Keratinocyte (primary cell): Measurements from ENCODE around the gene ZNF678. TPM values are rescaled to one million over a fixed set of nuclear protein-coding genes. Genes with fewer than 3 reads are reported as not detected.
"Not testable (repeated sequence)": the region's sequence is repeated elsewhere in the genome, so short reads cannot be mapped to it uniquely, and the experiment has no call there.

Experiments used
- DNase-seq: peaks from one replicate; pipeline ENCODE4 v3.0.0-alpha.2; 2011; ENCODE audit warnings: low read depth, missing footprints, low spot score
- FAIRE-seq: peaks from 2 replicates; lab custom pipeline; 2011; peaks lifted over from hg19 to GRCh38; lab: Jason Lieb, UNC
- H2AFZ ChIP-seq: 2 replicates; pipeline ENCODE4 v1.6.0; 2012; ENCODE audit warnings: low read length, control low read depth, inconsistent platforms; ENCODE audit not compliant: control insufficient read depth
- H3K27ac ChIP-seq: 2 replicates; pipeline ENCODE4 v1.5.1; 2011; ENCODE audit warnings: low read length; ENCODE audit not compliant: control insufficient read depth, insufficient read depth
- H3K27me3 ChIP-seq: 3 replicates; pipeline ENCODE4 v1.6.0; 2011; ENCODE audit warnings: low read length; ENCODE audit not compliant: control insufficient read depth, insufficient read depth; ENCODE audit errors: extremely low read depth
- H3K36me3 ChIP-seq, 2 experiments: 2 replicates in 1 of 2; 3 replicates in 1 of 2; pipeline ENCODE4 v1.5.1; 2011; ENCODE audit warnings: low read length in 2 of 2, mild to moderate bottlenecking in 1 of 2; ENCODE audit not compliant: control insufficient read depth in 2 of 2, insufficient read depth in 2 of 2; ENCODE audit errors: extremely low read depth in 1 of 2
- H3K4me1 ChIP-seq: 3 replicates; pipeline ENCODE4 v1.5.1; 2011; ENCODE audit warnings: low read length; ENCODE audit not compliant: control insufficient read depth, insufficient read depth; ENCODE audit errors: extremely low read depth
- H3K4me2 ChIP-seq: 3 replicates; pipeline ENCODE4 v1.6.0; 2011; ENCODE audit warnings: low read depth, low read length; ENCODE audit not compliant: control insufficient read depth, insufficient read depth; ENCODE audit errors: extremely low read depth
- H3K4me3 ChIP-seq, 3 experiments: fragments of 200-600 bp in 1 of 3; sonication (generic) in 1 of 3; 2 replicates in 2 of 3; 3 replicates in 1 of 3; pipeline ENCODE4 v1.5.1; 2011 to 2016; ENCODE audit warnings: low read length in 3 of 3, mild to moderate bottlenecking in 3 of 3, control low read depth in 2 of 3, inconsistent platforms in 1 of 3, low read depth in 1 of 3, mixed read lengths in 1 of 3, mixed run types in 1 of 3, moderate library complexity in 1 of 3; ENCODE audit not compliant: control insufficient read depth in 2 of 3, insufficient read depth in 2 of 3; ENCODE audit errors: extremely low read depth in 1 of 3
- H3K79me2 ChIP-seq: 2 replicates; pipeline ENCODE4 v1.6.0; 2012; ENCODE audit warnings: low read length; ENCODE audit not compliant: control insufficient read depth, insufficient read depth
- H3K9ac ChIP-seq: 3 replicates; pipeline ENCODE4 v1.6.0; 2011; ENCODE audit warnings: low read length; ENCODE audit not compliant: control insufficient read depth, insufficient read depth; ENCODE audit errors: extremely low read depth
- H3K9me1 ChIP-seq: 3 replicates; pipeline ENCODE4 v1.6.0; 2011; ENCODE audit warnings: low read length; ENCODE audit not compliant: control insufficient read depth, insufficient read depth; ENCODE audit errors: extremely low read depth
- H3K9me3 ChIP-seq: 2 replicates; pipeline ENCODE4 v1.5.1; 2012; ENCODE audit warnings: low read depth, low read length; ENCODE audit not compliant: control insufficient read depth
- H4K20me1 ChIP-seq: 3 replicates; pipeline ENCODE4 v1.6.0; 2011; ENCODE audit warnings: low read length; ENCODE audit not compliant: control insufficient read depth, insufficient read depth; ENCODE audit errors: extremely low read depth
- CTCF ChIP-seq, 3 experiments: IDR thresholded peaks in 1 of 3; conservative IDR thresholded peaks in 1 of 3; optimal IDR thresholded peaks in 1 of 3; 2 replicates in 2 of 3; 3 replicates in 1 of 3; pipeline versions ENCODE3 to v1.5.1; 2011; ENCODE audit warnings: low read length in 3 of 3, mild to moderate bottlenecking in 3 of 3, moderate library complexity in 2 of 3, control low read depth in 1 of 3, inconsistent platforms in 1 of 3; ENCODE audit not compliant: insufficient read depth in 2 of 3; ENCODE audit errors: extremely low read depth in 1 of 3
- EZH2 ChIP-seq: IDR thresholded peaks from one replicate; pipeline ENCODE4 v1.6.1; 2012; ENCODE audit warnings: inconsistent platforms, mild to moderate bottlenecking, low read length, moderate library complexity
- dilution Hi-C: fragments of 300-500 bp; cut with MboI; formaldehyde crosslinking; loops from one replicate; pipeline ENCODE4 v1.7.0; 2020; ENCODE audit warnings: low sequenced_read_pairs; ENCODE audit not compliant: extremely low pct_ligation_motif_present
- polyA plus RNA-seq, 5 experiments: library from polyadenylated mRNA; depleted of rRNA in 3 of 5; stranded (reverse) in 3 of 5; stranded (forward) in 1 of 5; unstranded in 1 of 5; fragments of >200 nt; gene quantifications; 1 replicate in 1 of 5; 2 replicates in 3 of 5; 3 replicates in 1 of 5; pipeline versions ENCODE4 v1.2.1 to v1.2.3, GENCODE V29; 2011 to 2012; ENCODE audit warnings: missing spikeins in 2 of 5, low read depth in 1 of 5, low replicate concordance in 1 of 5

The ZNF678 gene
- polyA plus RNA-seq, 1 donor (not counting 4 experiments of a cell fraction or from before 2014, with no cell fraction given): 3.0 TPM

GRCh38 chr1:227697321-227697864, 134.0 kb downstream of the ZNF678 start:
- H3K4me1 ChIP-seq: no peaks in the 10 kb centered on the region
- H3K79me2 ChIP-seq: no peaks in the 10 kb centered on the region
- H3K4me2 ChIP-seq: no peak overlapping the region
- H3K27me3 ChIP-seq: no peaks in the 10 kb centered on the region
- FAIRE-seq (no peak), DNase-seq (no peak)
- H3K36me3 ChIP-seq: no peaks in the 10 kb centered on the region
- dilution Hi-C loops: no loop called here
- H3K9me3 ChIP-seq: peaks cover 2% of the 10 kb centered on the region
- H3K4me3 ChIP-seq: no peak overlapping the region
- no peak overlapping the region for H2AFZ ChIP-seq
- TF ChIP-seq CTCF (optimal IDR thresholded peaks at IDR 0.05 in 1 of 3, IDR thresholded peaks at IDR 0.05 in 1 of 3, conservative IDR thresholded peaks at IDR 0.05 in 1 of 3; ENCODE audit: extremely low read depth in 1 of 3, insufficient read depth in 2 of 3, low read length in 3 of 3): no peak
- TF ChIP-seq EZH2: no peak
- no peaks in the 10 kb centered on the region for H3K9me1 ChIP-seq
- H4K20me1 ChIP-seq: no peaks in the 10 kb centered on the region
- no peak overlapping the region for H3K27ac ChIP-seq
- H3K9ac ChIP-seq: no peak overlapping the region

GRCh38 chr1:227701631-227702030, 138.3 kb downstream of the ZNF678 start:
- DNase-seq, H3K9me1 ChIP-seq, H3K4me1 ChIP-seq, H3K4me2 ChIP-seq, H3K79me2 ChIP-seq, H2AFZ ChIP-seq, dilution Hi-C loops, H4K20me1 ChIP-seq, H3K9me3 ChIP-seq, H3K27ac ChIP-seq, H3K36me3 ChIP-seq, H3K27me3 ChIP-seq, FAIRE-seq, H3K9ac ChIP-seq, H3K4me3 ChIP-seq: not testable (repeated sequence)

GRCh38 chr1:227707846-227708245, 144.5 kb downstream of the ZNF678 start:
- no peak overlapping the region for H3K4me2 ChIP-seq
- no peaks in the 10 kb centered on the region for H3K27me3 ChIP-seq
- no peak overlapping the region for H3K4me3 ChIP-seq
- DNase-seq (no peak), FAIRE-seq (no peak)
- H3K79me2 ChIP-seq: no peaks in the 10 kb centered on the region
- dilution Hi-C loops: no loop called here
- H3K36me3 ChIP-seq: no peaks in the 10 kb centered on the region
- no peaks in the 10 kb centered on the region for H3K4me1 ChIP-seq
- no peaks in the 10 kb centered on the region for H4K20me1 ChIP-seq
- no peak overlapping the region for H3K9ac ChIP-seq
- no peaks in the 10 kb centered on the region for H3K9me1 ChIP-seq
- H3K27ac ChIP-seq: no peak overlapping the region
- H3K9me3 ChIP-seq: no peaks in the 10 kb centered on the region
- H2AFZ ChIP-seq: no peak overlapping the region
- TF ChIP-seq CTCF (optimal IDR thresholded peaks at IDR 0.05 in 1 of 3, IDR thresholded peaks at IDR 0.05 in 1 of 3, conservative IDR thresholded peaks at IDR 0.05 in 1 of 3; ENCODE audit: extremely low read depth in 1 of 3, insufficient read depth in 2 of 3, low read length in 3 of 3) (no peak), EZH2 (no peak)
